ENCODE measurements around the gene EFR3B.

EFR3B gene

DNA sequence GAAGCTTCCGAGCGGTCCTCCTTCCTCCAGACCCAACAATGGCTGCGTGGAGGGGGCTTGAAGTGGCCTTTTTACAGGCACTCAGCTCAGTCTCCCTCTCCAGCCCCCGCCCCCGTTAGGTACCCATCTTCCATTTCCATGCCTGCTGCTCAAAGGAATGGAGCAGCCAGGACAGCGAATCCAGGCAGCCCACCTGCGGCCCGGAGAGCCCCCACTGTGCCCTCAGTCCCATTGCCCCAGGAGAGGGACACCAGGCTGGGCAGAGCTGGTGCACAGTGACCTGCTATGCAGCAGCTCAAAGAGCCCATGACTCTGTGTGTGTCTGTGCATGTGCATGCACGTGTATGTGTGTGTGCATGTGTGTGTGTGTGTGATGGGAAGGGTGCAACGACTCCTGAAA lies 137.1 kb downstream of the EFR3B start:
- Mint-ChIP-seq H3K4me1 (ENCODE audit: low read depth) (no peaks in the 10 kb centered on the region), H3K27ac (no peak overlapping the region), H3K36me3 (no peaks in the 10 kb centered on the region), H3K9me3 (ENCODE audit: low read depth) (no peaks in the 10 kb centered on the region), H3K4me3 (no peak overlapping the region), H3K27me3 (peaks cover 1% of the 10 kb centered on the region)

GRCh38 chr2:25184254-25184653 lies 142.4 kb downstream of the EFR3B start:
- H3K4me3 Mint-ChIP-seq: no peak overlapping the region
- peaks cover 2% of the 10 kb centered on the region for H3K27me3 Mint-ChIP-seq
- H3K36me3 Mint-ChIP-seq: no peaks in the 10 kb centered on the region
- H3K4me1 Mint-ChIP-seq (ENCODE audit: low read depth): no peaks in the 10 kb centered on the region
- no peaks in the 10 kb centered on the region for H3K9me3 Mint-ChIP-seq (ENCODE audit: low read depth)
- H3K27ac Mint-ChIP-seq: no peak overlapping the region

DNA sequence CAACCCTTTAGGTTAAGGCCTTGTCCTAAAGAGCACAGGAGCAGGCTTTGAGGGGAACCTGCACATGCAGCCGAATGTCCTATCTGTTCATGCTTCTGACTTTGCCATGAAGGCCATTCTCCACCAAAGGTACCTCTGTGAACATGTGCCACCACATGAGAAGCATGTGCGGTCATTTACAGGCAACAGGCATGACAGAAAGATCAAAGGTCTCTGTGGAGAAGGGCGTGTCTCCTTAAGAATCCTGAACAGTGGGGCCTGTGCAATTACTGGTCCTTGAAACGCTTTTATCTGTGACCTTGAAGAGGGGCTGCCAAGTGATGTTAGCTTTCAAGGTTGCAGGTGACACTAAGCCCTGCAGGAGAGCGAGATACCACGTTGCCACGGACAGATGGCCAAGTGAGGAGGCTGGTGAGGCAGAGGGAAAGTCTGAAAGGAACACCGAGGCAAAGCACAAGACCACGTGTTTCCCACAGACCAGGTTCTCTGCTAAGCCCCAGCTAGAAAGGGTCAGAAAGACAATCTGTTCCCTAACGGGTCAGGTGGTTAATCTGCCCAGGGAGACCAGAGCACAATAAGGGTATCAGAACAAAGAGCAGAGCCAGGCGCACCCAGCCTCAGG lies 146.0 kb downstream of the EFR3B start:
- H3K36me3 Mint-ChIP-seq: no peaks in the 10 kb centered on the region
- H3K4me1 Mint-ChIP-seq (ENCODE audit: low read depth): no peaks in the 10 kb centered on the region
- no peak overlapping the region for H3K27ac Mint-ChIP-seq
- H3K9me3 Mint-ChIP-seq (ENCODE audit: low read depth): no peaks in the 10 kb centered on the region
- H3K4me3 Mint-ChIP-seq: no peak overlapping the region
- peaks cover 2% of the 10 kb centered on the region for H3K27me3 Mint-ChIP-seq

GRCh38 chr2:25188405-25188804 lies 146.5 kb downstream of the EFR3B start:
- H3K9me3 Mint-ChIP-seq (ENCODE audit: low read depth): no peaks in the 10 kb centered on the region
- H3K27ac Mint-ChIP-seq: no peak overlapping the region
- H3K36me3 Mint-ChIP-seq: no peaks in the 10 kb centered on the region
- H3K4me3 Mint-ChIP-seq: no peak overlapping the region
- H3K4me1 Mint-ChIP-seq (ENCODE audit: low read depth): no peaks in the 10 kb centered on the region
- H3K27me3 Mint-ChIP-seq: peaks cover 2% of the 10 kb centered on the region

GRCh38 chr2:25190536-25190935 lies 148.7 kb downstream of the EFR3B start:
- H3K9me3 Mint-ChIP-seq (ENCODE audit: low read depth): no peaks in the 10 kb centered on the region
- H3K36me3 Mint-ChIP-seq: no peaks in the 10 kb centered on the region
- H3K4me3 Mint-ChIP-seq: no peak overlapping the region
- H3K27ac Mint-ChIP-seq: no peak overlapping the region
- H3K4me1 Mint-ChIP-seq (ENCODE audit: low read depth): no peaks in the 10 kb centered on the region
- peaks cover 2% of the 10 kb centered on the region for H3K27me3 Mint-ChIP-seq

GRCh38 chr2:25194576-25195122 lies 152.8 kb downstream of the EFR3B start:
- no peak overlapping the region for H3K4me3 Mint-ChIP-seq
- no peaks in the 10 kb centered on the region for H3K36me3 Mint-ChIP-seq
- peaks cover 5% of the 10 kb centered on the region for H3K4me1 Mint-ChIP-seq (ENCODE audit: low read depth)
- H3K27ac Mint-ChIP-seq: no peak overlapping the region
- H3K9me3 Mint-ChIP-seq (ENCODE audit: low read depth): no peaks in the 10 kb centered on the region
- H3K27me3 Mint-ChIP-seq: no peaks in the 10 kb centered on the region

GRCh38 chr2:25197336-25198208 lies 155.7 kb downstream of the EFR3B start:
- H3K4me3 Mint-ChIP-seq: no peak overlapping the region
- no peaks in the 10 kb centered on the region for H3K36me3 Mint-ChIP-seq
- no peak overlapping the region for H3K27ac Mint-ChIP-seq
- H3K27me3 Mint-ChIP-seq: no peaks in the 10 kb centered on the region
- H3K4me1 Mint-ChIP-seq (ENCODE audit: low read depth): peaks cover 15% of the 10 kb centered on the region
- no peaks in the 10 kb centered on the region for H3K9me3 Mint-ChIP-seq (ENCODE audit: low read depth)

DNA sequence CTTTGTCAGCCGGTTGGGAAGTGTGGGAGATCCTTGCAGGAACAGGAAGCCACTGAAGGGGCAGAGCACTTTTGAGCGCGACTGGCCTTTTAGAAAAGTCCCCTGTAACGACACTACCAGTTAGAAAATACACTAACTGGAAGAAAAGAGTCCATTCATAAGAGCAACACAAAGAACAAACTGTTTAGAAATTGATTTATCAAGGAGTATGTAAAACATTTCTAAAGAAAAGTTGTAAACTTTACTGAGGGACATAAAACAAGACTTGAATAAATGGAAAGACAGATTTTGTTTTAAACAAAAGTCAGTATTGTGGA lies 156.3 kb downstream of the EFR3B start:
- H3K27ac Mint-ChIP-seq: no peak overlapping the region
- H3K36me3 Mint-ChIP-seq: no peaks in the 10 kb centered on the region
- peaks cover 17% of the 10 kb centered on the region for H3K4me1 Mint-ChIP-seq (ENCODE audit: low read depth)
- H3K4me3 Mint-ChIP-seq: no peak overlapping the region
- no peaks in the 10 kb centered on the region for H3K9me3 Mint-ChIP-seq (ENCODE audit: low read depth)
- H3K27me3 Mint-ChIP-seq: no peaks in the 10 kb centered on the region

- Mint-ChIP-seq H3K4me1 (ENCODE audit: low read depth) (peaks cover 19% of the 10 kb centered on the region), H3K9me3 (ENCODE audit: low read depth) (no peaks in the 10 kb centered on the region), H3K4me3 (no peak overlapping the region), H3K36me3 (no peaks in the 10 kb centered on the region), H3K27ac (no peak overlapping the region), H3K27me3 (no peaks in the 10 kb centered on the region)
These were observed 156.7 kb downstream of the EFR3B start for GRCh38 chr2:25198576-25198975.

DNA sequence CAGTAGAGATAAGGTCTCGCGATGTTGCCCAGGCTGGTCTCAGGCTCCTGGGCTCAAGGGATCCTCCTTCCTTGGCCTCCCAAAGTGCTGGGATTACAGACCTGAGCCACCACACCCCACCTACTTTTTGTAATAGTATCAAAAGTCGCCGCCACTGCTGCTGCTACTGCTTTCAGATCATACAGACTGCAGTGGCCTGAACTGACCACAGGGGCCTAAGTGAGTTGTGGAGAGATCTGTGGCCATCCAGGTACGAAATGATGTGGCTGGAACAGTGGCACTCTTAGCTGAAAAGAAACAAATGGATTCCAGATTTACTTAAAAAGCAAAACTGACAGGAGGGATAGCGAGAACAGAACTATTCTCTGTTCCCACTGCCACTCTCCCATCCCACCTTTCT lies 159.4 kb downstream of the EFR3B start:
- Mint-ChIP-seq H3K4me3 (no peak overlapping the region), H3K36me3 (no peaks in the 10 kb centered on the region), H3K9me3 (ENCODE audit: low read depth) (no peaks in the 10 kb centered on the region), H3K4me1 (ENCODE audit: low read depth) (peaks cover 18% of the 10 kb centered on the region), H3K27ac (no peak overlapping the region), H3K27me3 (no peaks in the 10 kb centered on the region)

- Mint-ChIP-seq H3K4me3 (no peak overlapping the region), H3K36me3 (no peaks in the 10 kb centered on the region), H3K27ac (no peak overlapping the region), H3K27me3 (no peaks in the 10 kb centered on the region), H3K4me1 (ENCODE audit: low read depth) (peaks cover 16% of the 10 kb centered on the region), H3K9me3 (ENCODE audit: low read depth) (no peaks in the 10 kb centered on the region)
These were observed 159.9 kb downstream of the EFR3B start for GRCh38 chr2:25201794-25202193.

DNA sequence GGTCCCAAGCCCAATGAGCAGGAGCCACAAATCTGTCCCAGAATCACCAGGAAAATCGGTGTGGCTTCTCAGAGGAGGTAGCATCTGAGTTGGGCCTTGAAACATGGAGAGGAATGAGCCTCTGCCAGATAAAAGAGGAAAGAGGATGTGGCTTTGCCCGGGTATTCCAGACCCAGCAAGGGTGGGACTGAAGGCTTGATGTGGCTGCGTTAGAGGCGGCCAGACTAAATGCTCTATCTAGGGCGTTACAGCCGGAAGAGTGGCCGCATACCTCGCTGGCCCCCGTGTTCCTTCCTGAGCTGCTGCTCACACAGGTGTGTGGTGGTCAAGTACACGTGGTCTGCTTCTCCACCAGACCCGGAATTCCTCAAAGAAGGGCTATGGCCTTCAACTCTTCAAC lies 160.4 kb downstream of the EFR3B start:
- no peak overlapping the region for H3K27ac Mint-ChIP-seq
- H3K27me3 Mint-ChIP-seq: no peaks in the 10 kb centered on the region
- H3K9me3 Mint-ChIP-seq (ENCODE audit: low read depth): no peaks in the 10 kb centered on the region
- H3K4me3 Mint-ChIP-seq: no peak overlapping the region
- H3K36me3 Mint-ChIP-seq: no peaks in the 10 kb centered on the region
- H3K4me1 Mint-ChIP-seq (ENCODE audit: low read depth): peaks cover 20% of the 10 kb centered on the region

DNA sequence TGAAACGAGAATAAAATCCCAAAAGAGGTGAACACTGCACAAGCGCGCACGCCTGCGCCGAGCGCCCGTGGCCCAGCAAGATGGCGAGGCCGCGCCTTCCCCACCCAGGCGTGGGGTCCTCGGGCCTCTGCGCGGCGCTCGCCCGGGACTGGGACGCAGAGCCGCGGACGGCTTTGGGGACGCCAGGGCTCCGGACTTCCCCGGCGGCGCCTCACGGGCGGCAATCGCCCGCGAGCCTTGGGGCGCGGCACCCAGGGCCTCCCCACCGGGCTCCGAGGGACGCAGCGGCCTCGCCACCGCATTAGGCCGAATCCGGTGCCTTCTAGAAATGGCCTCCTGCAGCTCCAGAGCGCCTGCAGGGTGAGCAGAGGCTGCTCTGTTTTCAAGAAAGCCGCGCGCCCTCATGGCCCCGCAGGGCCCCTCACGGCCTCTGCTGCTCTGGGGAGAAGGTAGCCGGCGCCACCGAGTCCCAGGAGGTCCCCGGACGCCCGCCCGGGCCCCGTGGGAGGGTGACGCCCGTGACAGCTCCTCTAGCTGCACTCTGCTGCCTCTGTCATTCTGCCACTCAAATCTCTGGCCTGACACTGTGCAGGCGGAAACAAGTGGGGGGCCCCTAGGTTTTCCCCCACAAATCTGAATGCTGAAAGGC lies 162.4 kb downstream of the EFR3B start:
- H3K4me1 Mint-ChIP-seq (ENCODE audit: low read depth): peaks cover 34% of the 10 kb centered on the region
- H3K9me3 Mint-ChIP-seq (ENCODE audit: low read depth): no peaks in the 10 kb centered on the region
- H3K36me3 Mint-ChIP-seq: no peaks in the 10 kb centered on the region
- H3K27me3 Mint-ChIP-seq: no peaks in the 10 kb centered on the region
- H3K27ac Mint-ChIP-seq: no peak overlapping the region
- no peak overlapping the region for H3K4me3 Mint-ChIP-seq

DNA sequence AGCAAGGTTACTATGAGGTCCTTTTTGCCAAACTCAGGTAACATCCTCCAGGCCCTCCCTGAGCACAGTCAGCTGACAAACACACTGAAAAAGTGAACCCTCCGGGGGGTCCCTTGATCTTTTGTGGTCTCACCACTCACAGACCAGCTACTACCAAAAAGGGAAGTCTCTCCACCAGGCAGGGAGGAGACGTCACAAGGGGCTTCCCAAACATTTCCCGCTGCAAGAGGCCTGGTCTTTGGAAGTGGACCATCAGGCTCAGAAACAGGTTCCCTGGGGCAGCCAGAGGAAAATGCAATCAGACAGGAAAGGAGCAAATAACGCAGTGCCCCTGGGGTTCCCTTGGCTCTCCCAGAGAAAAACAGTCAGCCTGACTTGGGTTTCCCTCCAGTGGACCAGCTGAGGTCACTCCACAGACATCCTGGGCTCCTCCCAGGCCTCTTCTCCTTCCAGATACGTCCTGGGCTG lies 165.2 kb downstream of the EFR3B start:
- Mint-ChIP-seq H3K36me3 (no peaks in the 10 kb centered on the region), H3K27me3 (no peaks in the 10 kb centered on the region), H3K9me3 (ENCODE audit: low read depth) (no peaks in the 10 kb centered on the region), H3K4me3 (no peak overlapping the region), H3K27ac (peak overlapping the region; percentile 50), H3K4me1 (ENCODE audit: low read depth) (peaks cover 46% of the 10 kb centered on the region)

Measured in activated naive CD8-positive, alpha-beta T cell (primary cell).